DMS53 treated with DMSO at 0.1 percent for 48 hours (cell line): ENCODE results near the gene OTOG.

Source experiments
- DNase-seq: peaks from one replicate; lab custom pipeline; 2025; ENCODE audit not compliant: unreplicated experiment; lab: John Stamatoyannopoulos, UW

OTOG gene

DNA sequence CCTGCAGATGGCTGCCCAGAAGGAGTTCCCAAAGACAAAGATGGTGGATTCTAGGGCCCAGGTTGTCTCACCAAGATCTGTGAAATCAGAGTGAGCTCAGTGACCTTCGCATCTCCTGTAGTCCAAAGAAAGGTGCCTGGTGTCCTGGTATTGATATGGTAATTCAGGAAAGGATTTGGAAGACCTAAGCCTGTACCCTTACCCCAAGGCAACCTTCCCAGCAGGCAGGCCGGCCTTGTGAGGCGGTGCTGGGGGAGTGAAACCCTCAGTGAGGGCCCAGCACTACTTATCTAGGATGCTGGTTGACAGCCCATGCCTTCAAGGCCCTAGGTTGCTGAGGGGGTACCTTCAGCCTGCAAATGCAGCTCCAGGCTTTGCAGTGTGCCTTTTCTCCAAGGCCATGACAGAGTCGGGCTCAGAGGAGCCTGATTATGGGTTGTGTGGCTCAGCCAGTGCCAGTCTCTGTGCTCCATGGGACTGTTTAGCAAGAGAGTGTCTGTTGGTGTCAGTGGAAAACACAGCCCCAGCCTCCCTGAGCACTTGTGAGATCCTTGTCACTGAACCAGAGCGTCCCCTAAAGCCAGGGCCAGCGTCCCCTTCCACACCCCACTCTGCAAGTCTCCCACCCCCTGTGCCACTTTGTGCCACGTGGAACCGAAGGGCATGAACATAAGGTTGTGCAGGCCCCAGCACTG, 99.5 kb downstream of the OTOG start:
- DNase-seq = no peak

DNA sequence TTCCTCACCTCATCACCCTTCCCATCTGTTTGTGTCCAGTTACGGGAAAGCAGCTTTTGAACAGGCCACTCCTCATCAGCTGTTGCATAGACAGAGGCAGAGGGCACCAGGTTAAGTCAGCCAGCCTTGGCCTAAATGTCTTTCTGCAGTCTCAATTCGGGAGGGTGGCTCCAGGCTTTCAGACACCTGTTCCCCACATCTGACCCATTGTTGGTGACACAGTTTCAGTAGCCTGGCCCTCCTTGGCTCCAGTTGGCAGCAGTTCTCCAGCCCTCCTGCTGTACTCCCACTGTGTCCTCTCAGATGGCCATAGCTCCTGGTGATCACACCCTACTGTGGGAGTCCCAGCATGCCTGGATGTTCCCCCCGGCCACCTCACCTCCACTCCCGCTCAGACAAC, 101.5 kb downstream of the OTOG start:
- DNase-seq = no peak

DNA sequence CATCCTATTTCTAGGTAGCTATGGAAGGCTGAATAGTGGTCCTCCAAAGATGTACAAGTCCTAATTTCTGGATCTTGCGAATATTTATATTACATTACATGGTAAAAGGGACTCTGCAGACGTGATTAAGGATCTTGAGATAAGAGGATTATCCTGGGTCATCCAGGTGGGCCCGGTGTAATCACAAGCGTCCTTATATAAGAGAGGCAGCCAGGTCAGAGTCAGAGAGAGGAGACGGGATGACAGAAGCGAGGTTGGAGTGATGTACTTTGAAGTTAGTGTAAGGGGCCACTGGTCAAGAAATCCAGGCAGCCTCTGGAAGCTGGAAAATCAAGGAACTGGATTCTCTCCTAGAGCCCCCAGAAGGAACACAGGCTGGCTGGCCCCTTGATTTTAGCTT, 102.2 kb downstream of the OTOG start:
- DNase-seq = no peak

DNA sequence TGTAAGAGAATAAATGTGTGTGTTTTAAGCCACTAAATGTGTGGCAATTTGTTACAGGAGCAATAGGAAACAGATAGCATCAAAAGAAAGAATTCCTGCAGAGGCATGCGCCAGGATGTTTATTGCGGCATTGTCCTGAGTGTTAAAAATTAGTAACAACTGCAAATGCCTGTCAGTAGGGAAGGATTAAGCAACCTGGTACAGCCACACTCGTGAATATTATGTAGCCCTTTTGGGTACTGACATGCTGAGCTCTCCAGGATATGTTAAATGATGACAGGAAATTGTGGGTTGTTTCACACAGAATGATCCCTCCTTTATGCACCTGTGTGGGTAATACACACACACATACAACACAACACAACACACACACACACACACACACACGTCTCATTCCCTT, 102.6 kb downstream of the OTOG start:
- no peak for DNase-seq

GRCh38 chr11:17650127-17650911, 103.3 kb downstream of the OTOG start:
- DNase-seq = no peak

DNA sequence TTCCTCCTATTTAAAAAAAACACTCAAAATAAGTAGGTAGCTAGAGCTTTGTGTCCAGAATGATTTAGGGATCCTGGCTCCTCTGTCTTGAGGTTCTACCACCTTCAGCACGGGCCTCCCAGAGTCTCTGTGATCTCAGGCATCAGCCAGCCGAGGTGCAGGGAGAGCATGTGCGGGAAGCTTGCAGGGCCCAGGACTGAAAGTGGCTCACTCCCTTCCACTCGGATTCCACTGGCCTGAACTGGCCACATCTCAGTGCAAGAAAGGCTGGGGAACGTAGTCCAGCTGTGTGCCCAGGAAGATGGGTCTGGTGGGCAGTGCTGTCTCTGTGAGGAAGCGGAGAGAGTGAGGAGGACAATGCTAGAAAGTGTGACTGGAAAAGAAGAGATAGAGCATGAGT, 104.0 kb downstream of the OTOG start:
- no peak for DNase-seq

GRCh38 chr11:17651681-17652080, 104.6 kb downstream of the OTOG start:
- DNase-seq = no peak

DNA sequence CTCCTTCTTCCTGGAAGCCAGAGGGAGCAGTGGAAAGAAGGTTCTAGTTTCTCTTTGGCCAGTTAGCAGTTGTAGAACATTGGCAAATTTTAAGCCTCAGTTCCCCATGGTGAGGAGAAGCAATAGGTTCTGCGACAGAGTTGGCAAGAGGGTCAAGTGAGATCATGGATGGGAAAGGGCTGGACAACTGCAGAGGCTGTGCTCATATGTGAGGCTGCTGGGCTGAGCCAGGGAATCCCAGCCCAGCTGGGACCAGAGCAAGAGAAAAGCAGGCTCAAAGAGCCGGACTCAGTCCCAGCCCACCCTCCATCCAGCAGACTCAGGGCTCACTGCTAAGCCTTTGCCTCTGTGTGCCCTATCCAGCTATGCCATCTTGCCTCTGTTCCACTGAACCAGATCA, 105.5 kb downstream of the OTOG start:
- DNase-seq = no peak

DNA sequence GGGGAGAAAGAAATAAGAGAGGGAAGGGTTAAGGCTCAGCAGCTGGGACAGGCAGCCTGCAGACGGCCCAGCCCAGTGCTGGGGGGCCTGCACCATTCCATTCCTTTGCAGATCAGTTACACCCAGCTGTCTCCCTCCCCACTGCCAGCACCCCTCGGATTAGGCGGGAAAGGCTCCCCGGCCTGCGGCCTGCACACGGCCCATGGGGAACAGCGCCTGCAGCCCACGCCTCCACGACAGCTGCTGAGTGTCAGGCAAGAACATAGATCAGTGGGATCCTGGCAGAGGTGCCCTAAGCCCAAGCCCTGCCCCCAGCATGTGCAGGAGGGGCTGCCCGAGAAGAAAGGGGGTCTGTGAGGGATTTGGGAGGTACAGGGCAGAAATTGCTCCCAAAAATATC, 106.6 kb downstream of the OTOG start:
- no peak for DNase-seq

DNA sequence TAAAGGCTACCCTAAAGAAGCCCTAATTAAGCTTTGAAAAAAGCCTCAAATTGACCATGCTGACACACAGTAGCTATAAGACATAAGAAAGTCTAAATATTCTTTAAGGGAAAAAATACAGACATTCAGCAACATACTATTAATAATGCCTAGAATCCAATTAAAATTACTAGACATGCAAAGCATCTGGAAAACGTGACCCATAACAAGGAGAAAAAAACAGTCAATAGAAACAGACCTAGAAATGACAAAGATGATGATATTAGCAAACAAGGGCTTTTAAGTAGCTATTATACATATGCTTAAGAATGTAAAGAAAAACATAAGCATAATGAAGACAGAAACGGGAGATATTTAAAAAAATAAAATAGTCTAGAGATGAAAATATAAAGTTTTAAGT, 108.6 kb downstream of the OTOG start:
- no peak for DNase-seq

- DNase-seq = no peak
Measured at GRCh38 chr11:17658211-17658610, 111.2 kb downstream of the OTOG start.

DNA sequence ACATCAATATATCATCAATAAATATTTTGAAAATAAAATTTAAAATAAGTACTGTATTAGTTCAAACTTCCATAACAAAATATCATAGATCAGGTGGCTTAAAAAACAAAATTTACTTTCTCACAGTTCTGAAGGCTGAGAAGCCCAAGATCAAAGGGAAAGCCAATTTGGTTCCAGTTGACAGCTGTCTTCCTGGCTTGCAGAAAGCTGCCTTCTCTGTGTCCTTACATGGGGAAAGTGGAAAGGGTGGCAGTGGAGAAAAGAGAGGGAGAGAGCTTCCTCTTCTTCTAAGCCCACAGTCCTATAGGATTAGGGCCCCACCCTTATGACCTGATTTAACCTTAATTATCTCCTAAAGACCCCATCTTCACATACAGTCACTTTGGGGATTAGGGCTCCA, 121.1 kb downstream of the OTOG start:
- no peak for DNase-seq

DNA sequence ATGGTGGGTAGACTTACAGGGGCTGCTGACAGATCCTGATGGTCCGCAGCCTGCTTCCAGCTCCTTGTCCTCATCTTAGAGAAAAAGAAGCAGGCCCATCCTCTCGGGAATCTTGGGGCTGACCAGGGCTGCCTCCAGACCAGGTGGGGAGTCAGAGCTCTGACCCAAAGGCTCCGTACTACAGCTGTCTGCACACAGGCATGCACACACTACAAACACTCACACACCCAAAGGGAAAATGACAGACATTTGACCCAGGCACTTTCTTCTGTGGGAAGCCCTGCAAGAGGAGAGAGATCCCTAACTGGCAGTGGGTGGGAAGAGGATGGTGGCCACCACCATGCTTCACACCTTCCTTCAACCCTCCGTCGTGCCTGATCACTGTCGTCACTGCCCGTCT, 125.4 kb downstream of the OTOG start:
- DNase-seq = no peak

- no peak for DNase-seq
Measured at GRCh38 chr11:17673951-17674350, 126.9 kb downstream of the OTOG start.

GRCh38 chr11:17682848-17683247, 135.8 kb downstream of the OTOG start:
- no peak for DNase-seq

DNA sequence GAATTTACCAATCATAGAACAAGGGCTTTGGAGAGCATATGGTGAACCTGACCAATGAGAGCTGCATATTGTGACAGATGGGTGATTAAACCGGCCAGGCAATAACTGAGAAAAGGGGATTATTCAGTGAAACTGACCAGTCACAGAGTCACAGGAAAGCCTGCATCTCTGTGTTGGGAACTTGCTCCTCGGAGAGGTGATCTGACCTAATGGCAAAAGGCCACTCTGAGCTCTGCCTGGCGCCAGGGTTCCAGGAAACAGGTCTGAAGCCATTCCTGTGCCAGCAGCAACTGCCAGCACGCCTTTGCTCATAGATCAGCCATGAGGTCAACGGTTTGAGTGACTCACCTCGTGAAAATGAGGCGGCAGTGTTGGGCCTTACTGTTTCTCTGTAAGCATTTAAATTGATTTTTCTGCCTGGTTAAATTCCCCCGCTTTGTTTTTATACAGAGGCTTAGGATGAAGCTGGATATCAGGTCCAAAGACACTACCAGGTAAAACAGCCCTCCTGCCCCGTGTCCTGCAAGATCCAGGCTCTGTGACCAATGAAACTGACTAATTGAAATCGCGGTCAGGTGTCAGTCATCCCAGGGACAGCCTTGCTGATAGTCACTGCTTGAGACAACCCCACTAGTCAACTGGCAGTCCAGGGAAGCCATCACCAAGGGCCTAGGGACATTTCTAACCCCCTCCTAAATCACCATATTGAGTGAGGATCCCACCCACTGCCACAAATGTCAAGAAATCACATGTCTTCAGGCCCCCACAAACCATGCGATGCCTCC, 136.5 kb downstream of the OTOG start:
- DNase-seq = no peak

DNA sequence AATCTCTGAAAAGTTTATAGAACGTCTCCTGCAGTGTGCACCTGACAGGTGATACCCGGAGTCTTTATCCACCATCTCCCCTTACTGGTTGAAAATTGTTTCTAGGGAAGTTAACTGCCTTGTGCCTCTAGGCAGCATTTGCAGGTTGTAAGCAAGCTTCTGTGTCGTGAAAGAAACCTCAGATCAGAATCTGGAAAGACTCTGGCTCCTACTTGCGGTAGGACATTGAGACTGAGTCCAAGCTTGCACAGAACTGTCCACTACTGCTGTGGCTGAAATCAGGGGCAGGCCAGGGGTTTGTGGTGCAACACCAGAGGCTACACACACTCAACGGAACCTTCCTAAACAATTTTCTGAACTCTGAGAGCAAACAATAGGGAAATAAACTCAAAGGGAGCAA, 137.5 kb downstream of the OTOG start:
- no peak for DNase-seq

DNA sequence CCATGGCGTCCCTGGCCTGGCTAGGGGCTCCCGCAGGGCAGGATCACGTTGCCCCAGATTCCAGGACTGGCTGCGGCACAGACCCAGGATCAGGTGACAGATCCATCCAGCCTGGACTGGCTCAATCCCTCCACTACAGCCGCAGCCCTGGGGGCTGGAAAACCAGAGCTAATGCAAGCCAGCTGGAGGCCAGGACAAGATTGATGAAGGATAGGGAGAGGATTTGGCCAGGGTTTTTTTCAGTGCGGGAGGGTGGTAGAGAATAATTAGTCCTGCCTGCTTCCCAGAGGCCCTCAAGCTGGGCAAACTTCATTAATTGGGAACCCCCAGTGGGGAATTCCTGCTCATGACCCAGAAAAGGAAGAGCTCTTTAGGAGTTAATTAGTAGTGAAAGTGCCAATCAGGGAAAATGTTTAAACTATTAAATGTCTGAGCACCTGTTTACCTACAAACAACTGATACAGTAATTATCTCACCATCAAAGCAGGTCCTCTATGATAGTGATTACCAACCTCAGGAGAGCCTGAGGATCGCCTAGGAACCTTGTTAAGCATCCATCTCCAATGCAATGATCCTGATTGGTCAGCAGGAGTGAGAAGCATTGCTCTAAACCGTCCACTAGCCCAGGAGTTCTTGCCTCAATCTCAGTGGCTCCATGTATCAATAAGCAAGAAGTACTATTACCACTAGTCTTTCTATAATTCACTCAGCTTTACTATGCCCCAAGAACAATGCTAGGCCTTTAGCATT, 139.3 kb downstream of the OTOG start:
- DNase-seq = no peak

- no peak for DNase-seq
Measured at GRCh38 chr11:17687946-17688670, 141.0 kb downstream of the OTOG start.

- no peak for DNase-seq
Measured at GRCh38 chr11:17691550-17691949, 144.5 kb downstream of the OTOG start.

DNA sequence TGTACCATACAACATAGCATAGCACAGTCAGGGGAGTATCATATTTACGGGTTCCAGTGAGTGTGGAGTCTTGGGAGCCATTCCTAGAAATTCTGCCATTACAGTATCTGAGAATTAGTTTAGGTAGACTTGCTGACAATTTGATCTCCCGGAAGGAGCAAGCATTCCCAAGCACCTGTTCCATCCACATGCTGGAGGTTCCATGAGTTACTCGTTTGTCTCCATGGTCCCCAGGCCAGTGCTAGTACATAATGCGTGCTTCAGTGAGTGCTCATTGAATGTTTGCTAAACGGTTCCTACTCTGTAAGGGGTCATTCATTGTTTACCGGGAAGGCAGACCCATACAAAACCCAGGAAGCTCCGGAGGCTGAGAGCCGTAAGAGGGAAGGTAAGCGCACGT, 144.9 kb downstream of the OTOG start:
- no peak for DNase-seq
